GM19351 (cell line): Measurements from ENCODE around the gene CDH23.

Source experiments
- ATAC-seq: cut with Tn5 transposase; IDR thresholded peaks from one replicate; pipeline ENCODE4 v1.9.1; 2021; ENCODE audit warnings: mild to moderate bottlenecking, moderate library complexity; ENCODE audit not compliant: unreplicated experiment

CDH23 gene

GRCh38 chr10:71437537-71438092 is 40.9 kb downstream of the CDH23 start:
- no peak for ATAC-seq

GRCh38 chr10:71438761-71439160 is 42.0 kb downstream of the CDH23 start:
- no peak for ATAC-seq

- ATAC-seq = no peak
These were observed 43.1 kb downstream of the CDH23 start for GRCh38 chr10:71439670-71440425.

- no peak for ATAC-seq
These were observed 43.9 kb downstream of the CDH23 start for GRCh38 chr10:71440506-71441035.

GRCh38 chr10:71442000-71442399 is 45.3 kb downstream of the CDH23 start:
- ATAC-seq = no peak

- ATAC-seq = no peak
These were observed 46.3 kb downstream of the CDH23 start for GRCh38 chr10:71442859-71443570.

- no peak for ATAC-seq
These were observed 47.0 kb downstream of the CDH23 start for GRCh38 chr10:71443676-71444075.

GRCh38 chr10:71444284-71445054 is 47.7 kb downstream of the CDH23 start:
- no peak for ATAC-seq

- no peak for ATAC-seq
These were observed 51.0 kb downstream of the CDH23 start for GRCh38 chr10:71447676-71448075.

GRCh38 chr10:71448146-71448545 is 51.4 kb downstream of the CDH23 start:
- ATAC-seq = no peak

GRCh38 chr10:71449026-71449425 is 52.3 kb downstream of the CDH23 start:
- ATAC-seq = no peak

GRCh38 chr10:71451754-71452153 is 55.0 kb downstream of the CDH23 start:
- ATAC-seq = no peak

GRCh38 chr10:71453186-71453585 is 56.5 kb downstream of the CDH23 start:
- ATAC-seq = no peak

- ATAC-seq = no peak
These were observed 57.6 kb downstream of the CDH23 start for GRCh38 chr10:71454347-71454746.

GRCh38 chr10:71455035-71455434 is 58.3 kb downstream of the CDH23 start:
- ATAC-seq = no peak

GRCh38 chr10:71456631-71457030 is 59.9 kb downstream of the CDH23 start:
- no peak for ATAC-seq

GRCh38 chr10:71457908-71458307 is 61.2 kb downstream of the CDH23 start:
- ATAC-seq = no peak

GRCh38 chr10:71458387-71458786 is 61.7 kb downstream of the CDH23 start:
- no peak for ATAC-seq

GRCh38 chr10:71459513-71459912 is 62.8 kb downstream of the CDH23 start:
- no peak for ATAC-seq

GRCh38 chr10:71460615-71461014 is 63.9 kb downstream of the CDH23 start:
- no peak for ATAC-seq

- ATAC-seq = no peak
These were observed 64.7 kb downstream of the CDH23 start for GRCh38 chr10:71461457-71461856.
